NCI-H82 (cell line): ENCODE results near the gene ITPK1.

ENCODE experiments used
- DNase-seq: peaks from one replicate; lab custom pipeline; 2025; lab: John Stamatoyannopoulos, UW

ITPK1 gene

GRCh38 chr14:93059917-93060545 is 55.7 kb downstream of the ITPK1 start:
- peak; percentile 4 for DNase-seq

GRCh38 chr14:93059260-93059659 is 56.5 kb downstream of the ITPK1 start:
- no peak for DNase-seq

- DNase-seq: no peak
Observed at GRCh38 chr14:93057586-93058280, 58.0 kb downstream of the ITPK1 start.

- no peak for DNase-seq
Observed at GRCh38 chr14:93056840-93057585, 58.7 kb downstream of the ITPK1 start.

GRCh38 chr14:93056166-93056839 is 59.4 kb downstream of the ITPK1 start:
- DNase-seq: no peak

- no peak for DNase-seq
Observed at GRCh38 chr14:93055651-93056115, 60.0 kb downstream of the ITPK1 start.

DNA sequence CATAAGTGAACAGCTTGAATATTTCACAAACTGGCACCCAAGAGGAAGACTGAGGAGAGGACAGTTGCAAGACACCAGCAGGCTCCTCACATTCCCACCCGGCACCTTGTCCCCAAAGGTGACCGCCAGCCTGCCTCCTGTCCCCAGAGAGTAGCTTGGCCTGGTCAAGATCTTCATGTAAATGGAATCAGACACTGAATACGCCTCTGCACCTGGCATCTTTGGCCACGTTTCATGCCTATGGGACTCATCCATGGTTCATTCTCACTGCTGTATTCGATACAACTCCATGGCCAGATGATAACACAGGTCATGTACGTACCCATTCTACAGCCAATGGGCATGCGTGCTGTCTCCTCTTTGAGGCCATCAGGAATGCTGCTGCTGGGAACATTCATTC is 60.8 kb downstream of the ITPK1 start:
- no peak for DNase-seq

DNA sequence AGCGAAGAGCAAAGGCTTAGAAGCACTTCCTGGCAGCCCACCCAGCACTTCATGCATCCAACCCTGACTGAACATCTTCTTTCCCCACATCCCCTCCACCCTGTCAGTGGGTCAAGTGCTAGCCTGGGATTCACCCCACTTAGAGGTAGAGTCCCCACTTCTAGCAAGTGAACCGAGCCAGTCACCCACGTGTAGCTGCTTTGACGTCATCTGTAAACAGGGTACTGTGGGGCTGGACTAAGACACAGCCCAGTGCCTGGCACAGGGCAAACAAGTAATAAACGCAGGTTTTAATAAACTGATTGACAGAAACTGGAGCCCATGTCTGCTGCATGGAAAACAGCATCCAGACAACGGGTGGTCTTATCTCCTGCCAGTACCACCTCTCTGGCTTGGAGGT is 61.7 kb downstream of the ITPK1 start:
- DNase-seq: no peak

- DNase-seq: no peak
Observed at GRCh38 chr14:93051600-93052546, 63.9 kb downstream of the ITPK1 start.

- DNase-seq: no peak
Observed at GRCh38 chr14:93050761-93051160, 65.0 kb downstream of the ITPK1 start.

GRCh38 chr14:93049867-93050331 is 65.8 kb downstream of the ITPK1 start:
- no peak for DNase-seq

DNA sequence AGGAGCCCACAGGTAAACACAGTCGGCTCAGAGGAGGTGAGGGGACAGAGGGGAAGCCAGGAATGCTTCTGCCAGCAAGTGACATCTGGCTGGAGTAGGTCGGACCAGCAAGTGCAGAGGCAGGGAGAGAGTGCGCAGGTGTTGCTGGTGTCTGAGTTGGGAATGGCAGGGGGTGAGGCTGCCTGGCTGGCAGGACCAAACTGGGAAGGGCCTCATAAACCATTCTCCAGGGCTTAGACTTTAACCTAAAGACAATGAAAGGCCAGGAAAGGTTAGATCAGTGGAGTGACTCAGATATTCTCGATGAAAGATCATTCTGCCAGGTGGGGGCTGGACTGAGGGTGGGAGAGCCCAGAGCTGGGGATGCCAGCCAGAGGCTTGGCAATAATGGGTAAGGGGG is 66.4 kb downstream of the ITPK1 start:
- no peak for DNase-seq

DNA sequence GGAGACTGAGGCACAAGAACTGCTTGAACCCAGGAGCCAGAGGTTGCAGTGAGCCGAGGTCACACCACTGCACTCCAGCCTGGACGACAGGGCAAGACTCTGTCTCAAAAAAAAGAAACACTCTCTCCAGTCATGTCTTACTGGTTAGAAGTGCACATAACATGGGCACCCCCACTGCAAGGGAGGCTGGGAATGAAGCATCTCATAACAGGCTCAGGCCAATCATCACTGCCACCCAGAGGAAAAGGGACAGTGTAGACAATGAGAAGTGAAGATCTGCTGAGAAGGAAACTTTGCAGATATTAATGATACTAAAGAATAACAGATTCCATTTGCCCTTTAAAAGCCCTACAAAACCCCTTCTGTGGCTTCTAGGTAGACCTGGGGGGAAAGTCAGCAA is 66.9 kb downstream of the ITPK1 start:
- DNase-seq: no peak

DNA sequence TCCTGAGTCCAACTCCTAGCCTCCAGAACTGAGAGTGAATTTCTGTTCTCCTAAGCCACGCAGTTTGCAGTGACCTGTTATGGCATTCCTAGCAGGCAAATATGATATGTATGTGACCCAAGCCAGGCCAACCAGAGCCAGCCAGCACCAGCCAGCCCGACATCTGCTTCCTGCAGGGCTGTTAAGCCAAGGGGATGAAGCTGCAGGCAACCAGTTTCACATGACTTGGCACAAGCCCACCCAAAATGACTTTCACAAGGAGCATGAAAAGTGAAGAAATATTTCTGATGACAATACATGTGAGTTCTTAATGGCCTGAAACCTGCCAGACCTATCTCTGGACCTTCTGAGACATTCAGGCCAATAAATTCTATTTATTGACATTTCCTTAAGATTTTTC is 68.1 kb downstream of the ITPK1 start:
- no peak for DNase-seq

DNA sequence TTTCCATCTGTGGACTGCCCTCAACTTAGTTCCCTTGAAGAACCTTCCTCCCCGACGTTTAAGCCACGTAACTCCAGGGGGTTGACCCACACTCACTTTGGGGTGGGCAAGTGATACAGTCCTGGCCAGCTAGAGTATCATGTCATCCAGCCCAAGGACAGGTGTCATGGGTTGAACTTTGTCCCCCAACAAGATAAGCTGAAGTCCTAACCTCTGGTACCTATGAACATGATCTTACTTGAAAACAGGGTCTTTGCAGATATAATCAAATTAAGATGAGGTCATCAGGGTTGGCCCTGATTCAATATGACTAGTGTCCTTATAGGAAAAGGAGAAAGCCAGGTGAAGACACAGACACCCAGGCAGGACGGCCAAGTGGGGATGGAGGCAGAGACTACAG is 68.6 kb downstream of the ITPK1 start:
- DNase-seq: no peak

GRCh38 chr14:93046705-93047050 is 69.0 kb downstream of the ITPK1 start:
- no peak for DNase-seq

GRCh38 chr14:93045965-93046704 is 69.6 kb downstream of the ITPK1 start:
- no peak for DNase-seq

- peak; percentile 89 for DNase-seq
Observed at GRCh38 chr14:93045211-93045674, 70.5 kb downstream of the ITPK1 start.

DNA sequence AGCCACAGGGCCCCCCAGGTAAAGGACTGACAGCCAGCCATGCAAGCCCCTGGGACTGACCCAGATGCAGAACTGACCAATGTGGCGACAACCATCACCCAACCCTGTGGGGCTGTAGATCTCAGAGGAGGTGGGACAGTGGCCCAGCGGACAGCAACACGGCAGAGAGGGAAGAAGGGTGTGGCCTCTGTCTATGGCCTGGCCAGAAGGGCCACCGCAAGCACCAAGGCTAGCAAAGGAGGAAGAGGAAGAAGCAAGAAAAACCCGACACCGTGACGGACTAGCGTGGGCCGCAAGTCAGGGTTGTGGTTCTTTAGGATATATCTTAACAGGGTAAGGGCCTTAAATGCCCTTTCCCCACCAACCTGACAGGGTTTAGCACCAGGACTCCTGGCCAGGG is 71.2 kb downstream of the ITPK1 start:
- no peak for DNase-seq

- DNase-seq: no peak
Observed at GRCh38 chr14:93044121-93044520, 71.6 kb downstream of the ITPK1 start.
